ENCODE data around the gene KLK6.

KLK6 gene

GRCh38 chr19:50910722-50911121 lies 58.7 kb downstream of the KLK6 start:
- DNase-seq (ENCODE audit: low read depth in 2 of 2): no peak

GRCh38 chr19:50909240-50910070 lies 59.9 kb downstream of the KLK6 start:
- DNase-seq (ENCODE audit: low read depth in 2 of 2): peak; percentile 23 to 52
